Neural cell (in vitro differentiated cells): Measurements from ENCODE around the gene SOHLH1.

Experiments
- CTCF ChIP-seq: fragments of 450-650 bp; IDR thresholded peaks from 2 replicates; pipeline ENCODE4 v1.5.1; 2014; ENCODE audit warnings: antibody characterized with exemption, mild to moderate bottlenecking, moderate library complexity; ENCODE audit not compliant: poor library complexity, severe bottlenecking
- EZH2 ChIP-seq: fragments of 200-600, 300-800 bp; shearing (Covaris generic), sonication (generic); IDR thresholded peaks from 2 replicates; pipeline ENCODE4 v1.6.1; 2014; ENCODE audit warnings: antibody characterized with exemption, low read length, borderline replicate concordance, mild to moderate bottlenecking; ENCODE audit not compliant: insufficient read depth, poor library complexity, severe bottlenecking
- MXI1 ChIP-seq: fragments of 450-650 bp; conservative IDR thresholded peaks from 2 replicates; pipeline ENCODE4 v1.6.1; 2014; ENCODE audit warnings: antibody characterized with exemption, mild to moderate bottlenecking; ENCODE audit not compliant: poor library complexity, severe bottlenecking
- RAD21 ChIP-seq: fragments of 450-650 bp; conservative IDR thresholded peaks from 2 replicates; pipeline ENCODE4 v1.6.1; 2014; ENCODE audit warnings: antibody characterized with exemption, mild to moderate bottlenecking, moderate library complexity

GRCh38 chr9:135649508-135649907, 49.8 kb downstream of the SOHLH1 start:
- TF ChIP-seq MXI1 (no peak), RAD21 (no peak), EZH2 (no peak), CTCF (no peak)
